Keratinocyte (primary cell): ENCODE results near the gene POMZP3. TPM values are rescaled to one million over a fixed set of nuclear protein-coding genes. Genes with fewer than 3 reads are reported as not detected.
"Not testable (repeated sequence)": the region's sequence is repeated elsewhere in the genome, so short reads cannot be mapped to it uniquely, and the experiment has no call there.

ENCODE experiments used
- DNase-seq: peaks from one replicate; pipeline ENCODE4 v3.0.0-alpha.2; 2011; ENCODE audit warnings: low read depth, missing footprints, low spot score
- FAIRE-seq: peaks from 2 replicates; lab custom pipeline; 2011; peaks lifted over from hg19 to GRCh38; lab: Jason Lieb, UNC
- H2AFZ ChIP-seq: 2 replicates; pipeline ENCODE4 v1.6.0; 2012; ENCODE audit warnings: low read length, control low read depth, inconsistent platforms; ENCODE audit not compliant: control insufficient read depth
- H3K27ac ChIP-seq: 2 replicates; pipeline ENCODE4 v1.5.1; 2011; ENCODE audit warnings: low read length; ENCODE audit not compliant: control insufficient read depth, insufficient read depth
- H3K27me3 ChIP-seq: 3 replicates; pipeline ENCODE4 v1.6.0; 2011; ENCODE audit warnings: low read length; ENCODE audit not compliant: control insufficient read depth, insufficient read depth; ENCODE audit errors: extremely low read depth
- H3K36me3 ChIP-seq, 2 experiments: 2 replicates in 1 of 2; 3 replicates in 1 of 2; pipeline ENCODE4 v1.5.1; 2011; ENCODE audit warnings: low read length in 2 of 2, mild to moderate bottlenecking in 1 of 2; ENCODE audit not compliant: control insufficient read depth in 2 of 2, insufficient read depth in 2 of 2; ENCODE audit errors: extremely low read depth in 1 of 2
- H3K4me1 ChIP-seq: 3 replicates; pipeline ENCODE4 v1.5.1; 2011; ENCODE audit warnings: low read length; ENCODE audit not compliant: control insufficient read depth, insufficient read depth; ENCODE audit errors: extremely low read depth
- H3K4me2 ChIP-seq: 3 replicates; pipeline ENCODE4 v1.6.0; 2011; ENCODE audit warnings: low read depth, low read length; ENCODE audit not compliant: control insufficient read depth, insufficient read depth; ENCODE audit errors: extremely low read depth
- H3K4me3 ChIP-seq, 3 experiments: fragments of 200-600 bp in 1 of 3; sonication (generic) in 1 of 3; 2 replicates in 2 of 3; 3 replicates in 1 of 3; pipeline ENCODE4 v1.5.1; 2011 to 2016; ENCODE audit warnings: low read length in 3 of 3, mild to moderate bottlenecking in 3 of 3, control low read depth in 2 of 3, inconsistent platforms in 1 of 3, low read depth in 1 of 3, mixed read lengths in 1 of 3, mixed run types in 1 of 3, moderate library complexity in 1 of 3; ENCODE audit not compliant: control insufficient read depth in 2 of 3, insufficient read depth in 2 of 3; ENCODE audit errors: extremely low read depth in 1 of 3
- H3K79me2 ChIP-seq: 2 replicates; pipeline ENCODE4 v1.6.0; 2012; ENCODE audit warnings: low read length; ENCODE audit not compliant: control insufficient read depth, insufficient read depth
- H3K9ac ChIP-seq: 3 replicates; pipeline ENCODE4 v1.6.0; 2011; ENCODE audit warnings: low read length; ENCODE audit not compliant: control insufficient read depth, insufficient read depth; ENCODE audit errors: extremely low read depth
- H3K9me1 ChIP-seq: 3 replicates; pipeline ENCODE4 v1.6.0; 2011; ENCODE audit warnings: low read length; ENCODE audit not compliant: control insufficient read depth, insufficient read depth; ENCODE audit errors: extremely low read depth
- H3K9me3 ChIP-seq: 2 replicates; pipeline ENCODE4 v1.5.1; 2012; ENCODE audit warnings: low read depth, low read length; ENCODE audit not compliant: control insufficient read depth
- H4K20me1 ChIP-seq: 3 replicates; pipeline ENCODE4 v1.6.0; 2011; ENCODE audit warnings: low read length; ENCODE audit not compliant: control insufficient read depth, insufficient read depth; ENCODE audit errors: extremely low read depth
- dilution Hi-C: fragments of 300-500 bp; cut with MboI; formaldehyde crosslinking; loops from one replicate; pipeline ENCODE4 v1.7.0; 2020; ENCODE audit warnings: low sequenced_read_pairs; ENCODE audit not compliant: extremely low pct_ligation_motif_present
- polyA minus RNA-seq, 3 experiments: library from RNA; depleted of rRNA, polyadenylated mRNA; stranded (reverse); fragments of >200 nt; gene quantifications; 1 replicate in 1 of 3; 2 replicates in 1 of 3; 3 replicates in 1 of 3; pipeline ENCODE4 v1.2.3, GENCODE V29; 2011
- polyA plus RNA-seq, 5 experiments: library from polyadenylated mRNA; depleted of rRNA in 3 of 5; stranded (reverse) in 3 of 5; stranded (forward) in 1 of 5; unstranded in 1 of 5; fragments of >200 nt; gene quantifications; 1 replicate in 1 of 5; 2 replicates in 3 of 5; 3 replicates in 1 of 5; pipeline versions ENCODE4 v1.2.1 to v1.2.3, GENCODE V29; 2011 to 2012; ENCODE audit warnings: missing spikeins in 2 of 5, low read depth in 1 of 5, low replicate concordance in 1 of 5

The POMZP3 gene
- polyA plus RNA-seq (6.9 to 11.7 TPM (median 9.1 TPM) in 3 replicates), polyA minus RNA-seq (10.9 to 32.7 TPM (median 15.6 TPM) in 3 replicates)
- polyA plus RNA-seq (2011; ENCODE audit: low read depth) = 14.9 TPM
- polyA plus RNA-seq (2011; cell fraction: cytosol; rRNA removed) = 8.7 and 8.9 TPM in 2 replicates
- 5.9 and 6.2 TPM in 2 replicates for polyA plus RNA-seq (2011; cell fraction: nucleus; rRNA removed)
- 22.3 and 24.1 TPM in 2 replicates for polyA plus RNA-seq (2012; ENCODE audit: low replicate concordance)
- 13.8 TPM for polyA minus RNA-seq (2011; cell fraction: cytosol; rRNA and poly(A)+ RNA removed)
- polyA minus RNA-seq (2011; cell fraction: nucleus; rRNA and poly(A)+ RNA removed) = 5.1 and 7.7 TPM in 2 replicates

- H3K4me1 ChIP-seq, H3K27me3 ChIP-seq, DNase-seq, H3K36me3 ChIP-seq, H3K9me3 ChIP-seq, dilution Hi-C loops, H3K9me1 ChIP-seq, H3K79me2 ChIP-seq, H4K20me1 ChIP-seq: not testable (repeated sequence)
- Histone ChIP-seq H2AFZ (peak within 1 kb of the TSS; percentile 74), H3K4me2 (peak within 1 kb of the TSS; percentile 46), H3K9ac (peak within 1 kb of the TSS; percentile 85), H3K27ac (peak within 1 kb of the TSS; percentile 69), H3K4me3 (peak within 1 kb of the TSS; percentile 49 to 65 (median 57))
- FAIRE-seq = peak; percentile 39
These were observed at the start of gene POMZP3 for GRCh38 chr7:76626989-76627642. Gene POMZP3 (minus strand): TSS chr7:76627279. CDS start chr7:76626064, 1,215 bp downstream.

GRCh38 chr7:76675783-76676182 lies 48.7 kb upstream of the POMZP3 start:
- H3K4me2 ChIP-seq, H3K9me3 ChIP-seq, H3K79me2 ChIP-seq, H3K9me1 ChIP-seq, H3K27me3 ChIP-seq, H3K27ac ChIP-seq, FAIRE-seq, H4K20me1 ChIP-seq, H3K4me3 ChIP-seq, H3K4me1 ChIP-seq, H3K36me3 ChIP-seq, DNase-seq, dilution Hi-C loops, H2AFZ ChIP-seq, H3K9ac ChIP-seq: not testable (repeated sequence)

GRCh38 chr7:76673346-76673745 lies 46.3 kb upstream of the POMZP3 start:
- H3K4me2 ChIP-seq, H4K20me1 ChIP-seq, H3K4me1 ChIP-seq, H3K9ac ChIP-seq, H3K9me1 ChIP-seq, DNase-seq, FAIRE-seq, H3K27ac ChIP-seq, H3K36me3 ChIP-seq, H3K79me2 ChIP-seq, dilution Hi-C loops, H2AFZ ChIP-seq, H3K27me3 ChIP-seq, H3K9me3 ChIP-seq, H3K4me3 ChIP-seq: not testable (repeated sequence)

GRCh38 chr7:76659212-76659611 lies 32.1 kb upstream of the POMZP3 start:
- dilution Hi-C loops = not testable (repeated sequence)

GRCh38 chr7:76656425-76656824 lies 29.3 kb upstream of the POMZP3 start:
- H3K79me2 ChIP-seq, H2AFZ ChIP-seq, H3K27ac ChIP-seq, H3K9me1 ChIP-seq, H3K9me3 ChIP-seq, H4K20me1 ChIP-seq, H3K36me3 ChIP-seq, H3K27me3 ChIP-seq, DNase-seq, H3K4me3 ChIP-seq, H3K4me1 ChIP-seq, dilution Hi-C loops, H3K9ac ChIP-seq, H3K4me2 ChIP-seq: not testable (repeated sequence)
- FAIRE-seq = peak; percentile 49

More at GRCh38 chr7:76659212-76659611, 32.1 kb upstream of the POMZP3 start:
- FAIRE-seq, H4K20me1 ChIP-seq, DNase-seq, H3K4me1 ChIP-seq, H2AFZ ChIP-seq, H3K27ac ChIP-seq, H3K9me3 ChIP-seq, H3K79me2 ChIP-seq, H3K4me3 ChIP-seq, H3K27me3 ChIP-seq, H3K36me3 ChIP-seq, H3K4me2 ChIP-seq, H3K9ac ChIP-seq, H3K9me1 ChIP-seq: not testable (repeated sequence)
